Testis (tissue), 2 donors: Measurements from ENCODE around the gene JOSD2.

Experiments
- POLR2A ChIP-seq: fragments of 450-650 bp; IDR thresholded peaks from one replicate; pipeline ENCODE4 v1.6.1; 2017; ENCODE audit warnings: antibody characterized with exemption, mild to moderate bottlenecking, moderate library complexity
- TF ChIP-seq, protein P1 (sequence below), 3 experiments: fragments of 450-650 bp in 2 of 3; fragments of 200-600 bp in 1 of 3; sonication (generic) in 1 of 3; IDR thresholded peaks; one replicate each; pipeline ENCODE4 v1.5.1; 2016 to 2019; ENCODE audit warnings: antibody characterized with exemption in 3 of 3, mild to moderate bottlenecking in 2 of 3, moderate library complexity in 1 of 3

GRCh38 chr19:50547385-50548190, 36.6 kb upstream of the JOSD2 start:
- TF ChIP-seq, protein P1, sequence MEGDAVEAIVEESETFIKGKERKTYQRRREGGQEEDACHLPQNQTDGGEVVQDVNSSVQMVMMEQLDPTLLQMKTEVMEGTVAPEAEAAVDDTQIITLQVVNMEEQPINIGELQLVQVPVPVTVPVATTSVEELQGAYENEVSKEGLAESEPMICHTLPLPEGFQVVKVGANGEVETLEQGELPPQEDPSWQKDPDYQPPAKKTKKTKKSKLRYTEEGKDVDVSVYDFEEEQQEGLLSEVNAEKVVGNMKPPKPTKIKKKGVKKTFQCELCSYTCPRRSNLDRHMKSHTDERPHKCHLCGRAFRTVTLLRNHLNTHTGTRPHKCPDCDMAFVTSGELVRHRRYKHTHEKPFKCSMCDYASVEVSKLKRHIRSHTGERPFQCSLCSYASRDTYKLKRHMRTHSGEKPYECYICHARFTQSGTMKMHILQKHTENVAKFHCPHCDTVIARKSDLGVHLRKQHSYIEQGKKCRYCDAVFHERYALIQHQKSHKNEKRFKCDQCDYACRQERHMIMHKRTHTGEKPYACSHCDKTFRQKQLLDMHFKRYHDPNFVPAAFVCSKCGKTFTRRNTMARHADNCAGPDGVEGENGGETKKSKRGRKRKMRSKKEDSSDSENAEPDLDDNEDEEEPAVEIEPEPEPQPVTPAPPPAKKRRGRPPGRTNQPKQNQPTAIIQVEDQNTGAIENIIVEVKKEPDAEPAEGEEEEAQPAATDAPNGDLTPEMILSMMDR (IDR thresholded peaks at IDR 0.05): no peak
- no peak for TF ChIP-seq POLR2A
